K562 (cell line): ENCODE data around the gene TNNI2.

ENCODE experiments used
- ATF3 ChIP-seq, 2 experiments: fragments of 450-650 bp in 1 of 2; sonication (generic) in 1 of 2; formaldehyde crosslinking in 1 of 2; IDR thresholded peaks in 1 of 2; conservative IDR thresholded peaks in 1 of 2; 2 replicates each; pipeline versions ENCODE4 v1.6.1 to v1.8.1; 2016 to 2023; ENCODE audit warnings: mild to moderate bottlenecking in 2 of 2, moderate library complexity in 2 of 2, inconsistent platforms in 1 of 2, missing genetic modification reagents in 1 of 2
- CBFB ChIP-seq: sonication (generic); formaldehyde crosslinking; IDR thresholded peaks from 2 replicates; pipeline ENCODE4 v1.4.0; 2020; ENCODE audit warnings: mild to moderate bottlenecking, missing genetic modification reagents
- CBX1 ChIP-seq: sonication (generic); IDR thresholded peaks from 2 replicates; pipeline ENCODE4 v1.6.1; 2016; ENCODE audit warnings: antibody characterized with exemption, low read depth, mild to moderate bottlenecking
- CTCF ChIP-seq, 3 experiments: IDR thresholded peaks in 2 of 3; conservative IDR thresholded peaks in 1 of 3; 2 replicates each; pipeline ENCODE4 v1.5.1; 2011 to 2012; ENCODE audit warnings: low read length in 3 of 3, mild to moderate bottlenecking in 3 of 3, control low read depth in 2 of 3, improper control_type of control experiment in 1 of 3, inconsistent platforms in 1 of 3, low read depth in 1 of 3, mixed read lengths in 1 of 3, moderate library complexity in 1 of 3; ENCODE audit not compliant: insufficient read depth in 2 of 3
- E2F1 ChIP-seq: sonication (generic); formaldehyde crosslinking; IDR thresholded peaks from 2 replicates; pipeline ENCODE4 v1.8.1; 2023; ENCODE audit warnings: mild to moderate bottlenecking, missing genetic modification reagents, moderate library complexity
- FOXK2 ChIP-seq, 2 experiments: fragments of 450-650 bp; IDR thresholded peaks in 1 of 2; conservative IDR thresholded peaks in 1 of 2; 2 replicates each; pipeline ENCODE4 v1.6.1; 2016; ENCODE audit warnings: low read depth in 2 of 2, mild to moderate bottlenecking in 1 of 2
- GATA2 ChIP-seq: sonication (generic); formaldehyde crosslinking; IDR thresholded peaks from 2 replicates; pipeline ENCODE4 v1.4.0; 2020; ENCODE audit warnings: mild to moderate bottlenecking, missing genetic modification reagents
- GTF2F1 ChIP-seq: IDR thresholded peaks from 2 replicates; pipeline ENCODE4 v1.6.1; 2011; ENCODE audit warnings: low read depth, low read length, improper control_type of control experiment
- IFI16 ChIP-seq: fragments of 250-450 bp; sonication (Bioruptor Pico); IDR thresholded peaks from 2 replicates; pipeline ENCODE4 v2.1.2; 2022; ENCODE audit warnings: mild to moderate bottlenecking, inconsistent platforms
- JUN ChIP-seq, 2 experiments: sonication (generic) in 1 of 2; formaldehyde crosslinking in 1 of 2; IDR thresholded peaks; 2 replicates each; pipeline versions ENCODE4 v1.6.1 to v1.8.0; 2012 to 2022; ENCODE audit warnings: borderline replicate concordance in 2 of 2, mild to moderate bottlenecking in 2 of 2, improper control_type of control experiment in 1 of 2, low read depth in 1 of 2, low read length in 1 of 2, missing genetic modification reagents in 1 of 2
- MAZ ChIP-seq, 2 experiments: fragments of 450-650 bp in 1 of 2; sonication (generic) in 1 of 2; formaldehyde crosslinking; IDR thresholded peaks in 1 of 2; conservative IDR thresholded peaks in 1 of 2; 2 replicates each; pipeline versions ENCODE4 v1.4.0 to v1.5.0; 2020; ENCODE audit warnings: mild to moderate bottlenecking in 1 of 2, missing genetic modification reagents in 1 of 2
- TAF1 ChIP-seq: IDR thresholded peaks from 2 replicates; pipeline ENCODE4 v1.6.1; 2011; ENCODE audit warnings: mild to moderate bottlenecking, low read length, moderate library complexity; ENCODE audit not compliant: insufficient read depth, control insufficient read depth, severe bottlenecking; ENCODE audit errors: extremely low read depth

GRCh38 chr11:1823376-1824220, 15.2 kb upstream of the TNNI2 start:
- TF ChIP-seq CTCF (IDR thresholded peaks at IDR 0.05 in 2 of 3, conservative IDR thresholded peaks at IDR 0.05 in 1 of 3; ENCODE audit: insufficient read depth in 2 of 3, low read depth in 1 of 3, low read length in 3 of 3) (no peak), TAF1 (no peak), MAZ (CRISPR knock-in tag; conservative IDR thresholded peaks at IDR 0.05 in 1 of 2, IDR thresholded peaks at IDR 0.05 in 1 of 2) (no peak), GATA2 (CRISPR knock-in tag) (no peak), FOXK2 (conservative IDR thresholded peaks at IDR 0.05 in 1 of 2, IDR thresholded peaks at IDR 0.05 in 1 of 2; ENCODE audit: low read depth in 2 of 2) (no peak), E2F1 (CRISPR knock-in tag) (no peak), JUN (IDR thresholded peaks at IDR 0.05; ENCODE audit: borderline replicate concordance, low read depth, low read length) (no peak), JUN (CRISPR knock-in tag; IDR thresholded peaks at IDR 0.05; ENCODE audit: borderline replicate concordance) (no peak), CBX1 (no peak), GTF2F1 (no peak), IFI16 (no peak), CBFB (CRISPR knock-in tag) (no peak), ATF3 (IDR thresholded peaks at IDR 0.05) (no peak), ATF3 (CRISPR knock-in tag; conservative IDR thresholded peaks at IDR 0.05) (no peak)
